Measurements from ENCODE around the gene YIPF4.
"Not testable (repeated sequence)": the region's sequence is repeated elsewhere in the genome, so short reads cannot be mapped to it uniquely, and the experiment has no call there.

The YIPF4 gene

DNA sequence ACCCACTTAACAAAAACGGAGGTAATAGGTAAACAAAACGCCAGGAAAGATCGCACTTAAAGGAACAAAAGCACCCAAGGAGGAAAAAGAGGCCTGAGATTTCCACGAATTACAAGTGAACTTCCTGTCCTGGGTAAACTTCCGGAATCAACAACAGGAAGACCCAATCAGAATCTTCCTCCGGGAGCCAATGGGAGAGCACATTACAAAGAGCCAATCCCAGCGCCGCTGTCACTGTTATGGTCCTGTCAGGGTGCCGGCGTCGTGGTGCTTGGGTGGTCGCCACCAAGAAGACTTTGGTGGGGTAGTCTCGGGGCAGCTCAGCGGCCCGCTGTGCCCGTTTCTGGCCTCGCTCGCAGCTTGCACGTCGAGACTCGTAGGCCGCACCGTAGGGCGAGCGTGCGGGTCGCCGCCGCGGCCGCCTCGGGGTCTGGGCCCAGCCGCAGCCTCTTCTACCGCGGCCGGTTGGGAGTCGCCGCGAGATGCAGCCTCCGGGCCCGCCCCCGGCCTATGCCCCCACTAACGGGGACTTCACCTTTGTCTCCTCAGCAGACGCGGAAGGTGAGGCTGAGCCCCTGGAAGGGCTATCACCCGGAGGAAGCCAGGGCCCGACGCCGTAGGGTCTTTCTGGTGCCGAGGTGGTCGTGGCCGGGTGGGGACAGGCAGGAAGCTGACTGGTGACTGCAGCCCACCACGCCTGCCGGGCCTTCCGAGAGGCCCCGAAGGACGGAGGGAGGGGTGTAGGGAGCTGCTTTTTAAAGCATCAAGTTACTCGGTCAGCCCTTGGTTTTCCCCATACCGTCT is at the start of gene YIPF4:
YIPF4 (plus strand) TSS at position 231 of the 804 bp plus-strand sequence; CDS start at position 483, 252 bp downstream.
- FAIRE-seq: peak; percentile 82

DNA sequence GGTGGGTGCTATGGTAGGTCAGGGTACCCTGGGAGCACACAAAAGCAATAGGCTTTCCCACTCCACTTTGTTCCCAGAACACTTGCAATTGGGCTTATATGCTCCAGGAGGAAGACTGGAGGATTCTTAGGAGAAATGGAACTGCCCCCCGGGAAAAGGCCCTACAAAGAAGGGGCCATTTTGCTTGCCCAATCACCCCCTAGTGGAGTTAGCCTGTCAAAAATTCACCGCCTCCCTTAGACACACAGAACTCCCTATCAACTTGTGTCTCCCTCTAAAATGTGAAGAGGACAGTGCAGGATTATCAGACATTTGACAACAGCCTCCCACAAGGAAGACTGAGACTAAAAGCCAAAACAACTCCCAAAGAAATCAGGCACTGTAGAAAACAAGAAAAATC is 49.5 kb upstream of the YIPF4 start:
- no peak for FAIRE-seq

DNA sequence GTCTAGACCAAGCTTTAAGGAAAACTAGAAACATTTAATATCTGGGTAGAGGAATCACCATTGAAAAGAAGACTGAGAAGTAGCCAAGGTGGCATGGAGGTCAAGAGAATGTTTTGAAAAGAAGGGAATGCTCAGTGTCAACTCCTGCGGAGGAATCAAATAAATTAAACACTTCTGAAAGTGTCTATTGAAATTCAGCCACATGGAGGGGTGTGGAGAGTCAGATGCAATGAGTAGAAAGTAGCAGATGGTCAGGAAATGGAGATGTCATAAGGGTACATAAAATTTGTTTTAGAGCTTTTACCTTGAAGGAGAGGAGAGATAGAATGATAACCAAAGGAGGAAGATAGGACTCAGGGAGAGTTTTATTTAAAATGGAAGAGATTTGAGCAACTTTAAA is 48.1 kb upstream of the YIPF4 start:
- no peak for FAIRE-seq

DNA sequence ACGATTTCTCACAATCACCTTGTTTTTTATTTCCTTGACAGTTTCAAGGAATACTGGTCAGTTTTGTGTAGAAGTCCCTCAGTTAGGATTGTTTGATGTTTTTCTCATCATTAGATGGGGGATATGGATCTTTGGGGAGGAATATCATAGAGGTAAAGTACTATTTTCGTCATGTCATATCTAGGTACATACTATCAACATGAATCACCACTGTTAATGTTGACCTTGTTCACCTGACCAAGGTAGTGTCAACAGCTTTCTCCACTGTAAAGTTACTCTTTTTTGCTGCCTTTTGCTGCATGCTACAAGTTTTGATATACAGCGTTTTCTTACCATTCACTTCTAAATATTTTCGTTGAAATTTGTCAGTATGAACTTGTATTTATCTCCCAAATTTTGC is 45.7 kb upstream of the YIPF4 start:
- FAIRE-seq: no peak

DNA sequence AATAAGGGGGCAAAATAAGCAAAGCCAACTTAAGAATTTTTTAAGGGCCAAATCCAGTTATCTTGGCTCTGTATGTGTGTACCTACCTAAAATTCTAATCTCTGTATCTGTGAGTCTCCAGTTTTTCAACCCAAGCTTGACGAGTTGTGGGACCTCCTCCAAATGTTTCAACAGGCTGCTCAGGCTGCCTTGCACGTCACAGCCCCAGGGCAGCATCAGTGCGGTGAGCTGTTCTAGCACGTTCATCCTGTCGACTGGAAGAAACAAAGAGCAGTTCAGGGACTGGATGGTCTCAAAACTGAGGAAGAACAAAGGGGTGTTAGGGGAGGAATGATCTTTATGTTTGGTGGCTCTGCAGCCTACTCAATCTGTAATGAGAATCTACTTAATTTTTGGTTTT is 42.4 kb upstream of the YIPF4 start:
- no peak for FAIRE-seq

DNA sequence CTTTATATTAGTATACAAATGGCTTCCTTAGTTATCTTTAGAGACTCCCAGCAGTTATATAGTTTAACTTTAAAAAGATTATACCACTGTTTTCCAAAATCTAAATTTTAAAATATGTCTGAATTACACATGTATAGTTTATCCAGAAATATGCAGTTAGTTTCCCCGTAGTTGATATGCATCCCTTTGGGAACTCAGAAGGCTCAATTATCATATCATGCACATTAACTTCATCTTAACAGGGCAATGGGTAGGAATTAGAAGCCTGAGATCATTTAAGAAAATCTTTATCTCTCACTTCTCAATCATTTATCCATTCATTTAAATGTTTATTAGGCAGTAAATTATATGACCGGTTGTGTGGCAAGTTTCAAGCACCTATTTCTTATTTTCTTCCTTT is 40.2 kb upstream of the YIPF4 start:
- no peak for FAIRE-seq

DNA sequence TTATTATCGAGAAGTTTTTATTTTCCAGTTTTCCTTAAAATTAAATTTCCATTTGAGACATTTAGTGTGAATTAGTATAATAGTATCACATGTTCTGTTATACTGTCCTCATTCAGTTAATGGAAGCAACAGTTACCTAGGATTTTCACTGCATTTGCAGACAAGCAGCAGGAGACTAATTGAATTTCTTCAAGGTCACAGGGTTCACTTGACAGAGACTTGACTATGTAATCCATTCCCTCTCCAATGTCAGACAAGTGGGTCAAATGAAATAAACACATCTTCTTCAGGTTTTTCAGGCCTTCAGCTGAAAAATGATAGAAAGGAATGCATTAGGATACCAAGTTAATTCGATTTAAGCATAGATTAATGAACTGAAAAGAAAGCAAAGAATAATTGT is 39.7 kb upstream of the YIPF4 start:
- FAIRE-seq: no peak

DNA sequence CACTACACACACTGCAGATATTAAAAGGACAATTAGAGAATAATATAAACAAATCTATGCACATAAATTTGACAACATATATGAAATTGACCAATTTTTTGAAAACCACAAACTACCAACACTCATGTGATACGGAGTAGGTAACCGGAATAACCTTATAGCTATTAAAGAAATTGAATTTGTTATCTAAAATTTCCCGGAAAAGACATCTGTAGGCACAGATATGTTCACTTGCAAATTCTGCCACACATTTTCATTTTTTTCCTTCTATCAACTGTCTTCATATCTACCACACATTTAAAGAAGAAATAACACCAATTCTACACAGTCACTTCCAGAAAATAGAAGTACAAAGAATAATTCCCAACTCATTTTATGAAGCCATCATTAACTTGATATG is 35.4 kb upstream of the YIPF4 start:
- no peak for FAIRE-seq

DNA sequence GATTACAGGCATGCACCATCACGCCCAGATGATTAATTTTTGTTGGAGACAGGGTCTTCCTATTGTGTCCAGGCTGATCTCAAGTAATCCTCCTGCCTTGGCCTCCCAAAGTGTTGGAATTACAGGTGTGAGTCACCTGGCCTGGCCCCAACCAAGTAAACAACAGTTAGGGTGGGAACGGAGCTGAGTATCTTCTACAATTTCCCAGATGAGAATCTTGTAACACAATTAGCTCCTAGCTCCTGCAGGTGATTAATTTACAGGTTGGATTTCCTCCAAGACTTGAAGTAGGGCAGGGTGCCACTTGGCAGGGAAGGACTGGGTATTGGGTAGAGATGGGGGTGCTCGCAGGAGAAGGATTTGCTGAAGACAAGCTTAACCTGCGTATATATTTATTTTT is 30.8 kb upstream of the YIPF4 start:
- FAIRE-seq: no peak

DNA sequence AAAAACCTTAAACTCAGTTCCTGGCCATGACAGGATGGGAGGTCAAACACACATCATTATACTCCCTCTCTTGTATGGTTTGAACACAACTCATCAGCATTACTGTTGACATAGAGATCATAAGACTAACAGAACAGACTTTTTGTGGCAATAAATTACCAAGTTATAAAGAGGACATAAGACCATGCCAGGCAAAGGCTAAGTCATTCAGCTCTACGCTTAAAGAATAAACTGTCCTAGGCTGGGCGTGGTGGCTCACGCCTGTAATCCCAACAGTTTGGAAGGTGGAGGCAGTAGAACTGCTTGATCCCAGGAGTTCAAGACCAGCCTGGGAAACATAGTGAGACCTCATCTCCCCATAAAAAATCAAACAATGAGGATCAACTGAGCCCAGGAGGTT is 29.4 kb upstream of the YIPF4 start:
- FAIRE-seq: no peak

DNA sequence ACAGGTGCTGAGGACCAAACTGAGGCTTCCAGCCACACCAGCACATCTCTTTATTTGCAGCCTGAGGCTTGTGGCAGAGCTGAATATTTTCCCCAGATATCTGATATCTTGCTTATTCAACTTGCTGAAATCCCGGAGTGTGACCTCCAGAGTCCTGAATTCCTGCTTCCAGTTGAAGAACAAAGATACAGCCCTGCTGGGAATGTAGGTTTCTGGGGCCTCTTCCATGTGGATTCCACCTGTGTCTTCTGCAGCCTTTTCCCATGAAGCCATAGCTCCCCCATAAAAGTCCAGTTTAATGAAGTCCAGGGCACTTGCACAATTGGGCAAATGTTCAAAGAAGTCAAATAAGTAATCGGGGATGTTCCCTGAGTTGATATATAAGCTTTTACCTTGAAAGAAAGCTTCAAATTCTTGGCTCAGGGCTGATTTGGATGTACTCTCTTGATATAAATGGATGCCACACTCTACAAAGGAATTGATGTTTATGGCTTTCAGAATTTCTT is 27.9 kb upstream of the YIPF4 start:
- no peak for FAIRE-seq

DNA sequence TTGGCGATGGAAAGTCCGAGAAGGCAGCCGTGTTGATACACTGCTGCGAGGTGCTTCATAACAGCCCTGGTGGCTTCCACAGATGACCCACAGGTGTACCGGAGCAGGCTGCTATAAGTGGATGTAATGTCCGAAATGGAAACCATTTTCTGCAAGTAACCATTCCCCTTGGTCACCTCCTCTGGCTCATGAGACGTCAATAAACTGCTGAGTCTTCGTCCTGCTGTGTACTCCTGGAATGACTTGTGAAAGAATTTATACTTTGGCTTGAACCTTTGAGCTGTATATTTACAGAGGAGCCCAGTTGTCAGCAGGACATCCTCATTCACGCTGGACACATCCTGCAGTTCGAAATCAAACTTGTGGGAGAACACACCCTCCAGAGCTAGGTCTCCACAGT is 27.4 kb upstream of the YIPF4 start:
- no peak for FAIRE-seq

DNA sequence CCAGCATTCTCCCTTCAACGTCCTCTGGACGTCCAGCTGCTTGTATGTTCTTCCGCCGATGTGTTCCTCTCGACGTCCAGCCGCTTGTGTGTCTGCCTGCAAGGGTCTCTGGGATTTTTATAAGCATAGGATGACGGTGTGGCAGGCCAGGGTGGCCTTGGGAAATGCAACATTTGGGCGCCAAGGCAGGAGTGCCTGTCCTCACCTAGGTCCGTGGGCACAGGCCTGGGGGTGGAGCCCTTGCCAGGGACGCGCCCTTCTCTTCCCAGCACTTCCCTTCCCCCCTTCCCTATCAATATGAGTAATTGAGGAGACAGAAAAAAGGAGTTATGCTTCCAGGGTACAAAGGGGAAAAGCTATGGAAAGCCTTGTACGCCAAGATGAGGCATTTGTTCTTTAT is 19.5 kb upstream of the YIPF4 start:
- FAIRE-seq: no peak

DNA sequence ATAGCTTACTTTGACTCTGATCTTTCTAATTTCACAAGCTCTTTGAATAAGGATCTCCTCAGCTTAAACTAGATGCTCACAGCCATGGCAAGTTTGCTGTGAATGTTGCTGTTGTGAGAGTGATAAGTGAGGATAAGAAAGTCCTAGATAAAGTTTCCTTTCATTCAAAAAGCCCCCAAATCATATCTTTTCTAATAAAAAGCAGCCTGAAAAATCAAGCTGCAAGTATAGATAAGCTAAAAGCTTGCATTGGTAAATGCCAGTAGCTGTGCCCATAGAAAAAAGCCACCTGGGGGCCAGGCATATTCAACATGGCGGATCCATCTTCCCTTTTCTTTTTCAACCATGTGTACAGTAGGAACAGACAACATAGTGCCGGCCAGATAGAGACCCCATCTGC is 17.3 kb upstream of the YIPF4 start:
- no peak for FAIRE-seq

DNA sequence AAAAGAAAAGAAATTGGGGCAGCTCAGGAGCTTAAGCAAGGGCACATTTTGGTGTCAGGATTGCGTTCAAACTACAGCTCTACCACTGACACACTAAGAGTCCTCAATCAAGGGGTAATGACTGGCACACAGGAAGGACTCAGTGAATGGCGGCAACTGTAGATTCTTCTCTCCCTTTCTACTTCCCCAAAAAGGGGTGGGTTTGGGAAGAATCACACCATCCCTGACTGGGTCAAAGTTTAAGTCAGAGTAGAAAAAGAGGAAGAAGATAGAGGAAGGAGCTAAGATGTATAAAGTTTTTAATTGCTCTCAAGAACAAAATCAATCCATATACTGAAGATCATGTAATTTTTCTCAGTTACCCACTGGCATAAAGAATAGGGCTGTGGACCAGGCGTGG is 15.6 kb upstream of the YIPF4 start:
- no peak for FAIRE-seq

DNA sequence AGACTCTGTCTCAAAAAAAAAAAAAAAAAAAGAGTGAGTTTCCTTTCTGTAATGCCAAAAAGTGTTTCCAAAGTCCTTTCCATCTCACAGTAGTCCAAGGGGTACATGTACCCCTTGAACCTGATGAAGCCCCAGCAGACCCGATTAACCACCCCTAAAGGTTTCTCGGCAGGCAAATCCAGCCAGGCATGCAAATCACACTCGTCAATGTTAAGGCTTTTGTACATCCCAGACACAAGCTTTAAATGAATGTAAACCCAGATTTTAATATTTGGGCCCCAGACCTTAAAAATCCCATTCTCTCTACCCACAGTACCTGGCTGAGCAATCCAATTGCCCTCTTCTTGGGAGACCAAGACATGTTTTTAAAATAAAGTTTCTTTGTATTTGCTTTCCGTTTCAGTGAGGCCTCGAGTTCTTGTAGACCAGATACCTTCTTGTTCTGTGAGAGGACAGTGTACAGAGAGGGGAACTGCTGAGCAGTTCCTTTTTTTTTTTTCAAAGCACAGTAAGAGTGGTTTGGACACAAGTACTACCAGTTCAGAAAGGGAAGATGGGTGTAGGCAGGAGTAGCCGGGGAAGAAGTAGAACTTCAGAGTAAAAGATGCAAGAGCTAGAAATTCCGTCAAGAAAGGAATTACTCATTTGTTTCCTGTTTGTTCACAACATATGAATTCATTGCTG is 13.1 kb upstream of the YIPF4 start, which contains the start of gene NLRC4:
NLRC4 (minus strand) TSS at position 465 of the 684 bp plus-strand sequence. CDS start 8,111 bp downstream, outside the sequence.
- FAIRE-seq: no peak

DNA sequence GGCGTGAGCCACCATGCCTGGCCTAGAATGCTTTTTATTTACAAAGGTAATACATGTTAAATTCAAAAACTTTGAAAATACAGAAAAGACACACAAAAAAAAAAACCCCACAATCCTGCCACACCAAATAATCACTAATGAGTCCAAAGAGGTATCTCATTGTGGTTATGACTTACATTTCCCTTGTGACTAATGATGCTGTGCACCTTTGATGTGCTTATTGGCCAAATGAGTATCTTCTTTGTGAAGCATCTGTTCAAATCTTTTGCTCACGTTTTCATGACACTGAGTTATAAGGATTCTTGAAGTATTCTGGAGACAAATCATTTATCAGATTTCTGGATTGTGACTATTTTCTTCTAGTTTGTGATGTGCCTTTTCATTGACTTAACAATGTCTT is 6.6 kb upstream of the YIPF4 start:
- FAIRE-seq: no peak

DNA sequence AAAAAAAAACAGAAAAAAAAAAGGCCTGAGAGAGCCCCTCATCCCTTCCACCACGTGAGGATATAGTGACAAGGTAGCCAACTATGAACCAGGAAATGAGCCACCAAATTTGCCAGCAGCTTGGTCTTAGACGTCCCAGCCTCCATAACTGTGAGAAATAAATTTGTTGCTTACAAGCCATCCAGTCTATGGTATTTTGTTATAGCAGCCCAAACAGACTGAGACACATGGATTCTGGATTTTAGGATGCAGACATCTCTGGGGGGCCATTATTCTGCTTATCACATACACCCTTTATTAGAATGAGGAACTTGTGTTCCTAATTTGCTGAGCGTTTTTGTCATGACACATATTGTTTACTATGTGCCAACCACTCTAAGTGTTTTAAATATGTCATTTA is 5.4 kb upstream of the YIPF4 start:
- FAIRE-seq: no peak

DNA sequence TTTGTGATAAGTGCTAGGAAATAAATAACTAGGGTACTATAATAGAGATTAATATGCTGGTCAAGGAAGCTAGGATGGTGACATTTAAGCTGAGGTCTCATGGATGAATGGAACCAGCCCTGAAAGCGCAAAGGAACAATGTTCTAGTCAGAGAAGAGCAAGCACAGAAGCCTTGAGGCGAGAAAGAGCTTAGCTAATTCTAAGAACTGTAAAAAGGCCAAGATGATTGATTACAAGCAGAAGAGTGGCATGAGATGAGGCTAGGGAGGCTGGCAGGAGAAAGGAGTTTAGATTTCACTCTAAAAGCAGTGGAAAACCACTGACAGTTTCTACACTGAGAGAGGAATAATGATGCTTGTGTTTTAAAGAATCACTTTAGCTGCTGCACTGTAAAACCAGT is 3.4 kb upstream of the YIPF4 start:
- FAIRE-seq: no peak

DNA sequence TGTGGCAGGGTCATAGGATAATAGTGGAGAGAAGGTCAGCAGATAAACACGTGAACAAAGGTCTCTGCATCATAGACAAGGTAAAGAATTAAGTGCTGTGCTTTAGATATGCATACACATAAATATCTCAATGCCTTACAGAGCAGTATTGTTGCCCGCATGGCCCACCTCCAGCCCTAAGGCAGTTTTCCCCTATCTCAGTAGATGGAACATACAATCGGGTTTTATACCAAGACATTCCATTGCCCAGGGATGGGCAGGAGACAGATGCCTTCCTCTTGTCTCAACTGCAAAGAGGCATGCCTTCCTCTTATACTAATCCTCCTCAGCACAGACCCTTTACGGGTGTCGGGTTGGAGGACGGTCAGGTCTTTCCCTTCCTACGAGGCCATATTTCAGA is 1.9 kb upstream of the YIPF4 start:
- FAIRE-seq: not testable (repeated sequence)

DNA sequence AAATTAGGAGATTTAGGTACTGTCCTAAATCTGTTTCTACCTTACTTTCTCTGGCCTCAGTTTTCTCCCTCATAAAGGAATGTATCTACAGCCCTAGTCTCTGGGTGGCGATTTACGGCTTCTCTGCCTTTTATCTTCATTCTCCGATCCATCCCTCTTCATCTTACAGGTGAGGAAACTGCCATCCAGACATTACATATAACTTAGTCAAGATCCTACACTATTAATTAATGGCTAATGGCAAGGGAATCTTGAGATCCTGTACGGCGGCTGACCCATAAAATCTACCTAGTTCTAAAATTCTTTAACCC is 386 bp upstream of the YIPF4 start:
- no peak for FAIRE-seq

DNA sequence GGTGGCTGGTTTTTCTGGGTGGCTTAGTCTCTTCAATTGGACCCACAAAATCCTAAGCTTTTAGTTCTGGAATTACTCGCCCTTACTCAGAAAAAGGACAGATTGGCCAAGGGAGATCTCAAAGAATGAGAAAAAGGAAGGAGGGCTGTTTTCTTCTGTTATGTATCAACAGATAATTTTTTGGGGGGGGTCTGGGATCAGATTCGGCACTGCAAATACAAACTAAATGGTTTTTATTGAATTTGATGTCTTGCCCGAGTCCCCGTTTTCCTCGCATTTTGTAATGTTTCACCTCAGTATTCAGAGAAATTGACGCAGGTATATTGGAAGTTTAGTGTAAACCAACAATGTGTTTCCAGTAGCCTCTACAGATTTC is 762 bp downstream of the YIPF4 start:
- no peak for FAIRE-seq

DNA sequence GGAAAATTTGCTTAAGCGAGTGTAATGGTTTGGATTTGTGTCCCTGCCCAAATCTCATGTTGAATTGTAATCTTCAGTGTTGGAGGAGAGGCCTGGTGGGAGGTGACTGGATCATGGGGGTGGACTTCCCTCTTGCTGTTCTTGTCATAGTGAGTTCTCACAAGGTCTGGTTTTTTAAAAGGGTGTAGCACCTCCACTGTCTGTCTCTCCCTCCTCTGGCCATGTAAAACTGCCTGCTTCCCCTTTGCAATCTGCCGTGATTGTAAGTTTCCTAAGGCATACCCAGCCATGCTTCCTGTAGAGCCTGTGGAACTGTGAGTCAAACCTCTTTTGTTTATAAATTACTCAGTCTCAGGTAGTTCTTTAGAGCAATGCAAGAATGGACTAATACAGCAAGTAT is 6.6 kb downstream of the YIPF4 start:
- no peak for FAIRE-seq

DNA sequence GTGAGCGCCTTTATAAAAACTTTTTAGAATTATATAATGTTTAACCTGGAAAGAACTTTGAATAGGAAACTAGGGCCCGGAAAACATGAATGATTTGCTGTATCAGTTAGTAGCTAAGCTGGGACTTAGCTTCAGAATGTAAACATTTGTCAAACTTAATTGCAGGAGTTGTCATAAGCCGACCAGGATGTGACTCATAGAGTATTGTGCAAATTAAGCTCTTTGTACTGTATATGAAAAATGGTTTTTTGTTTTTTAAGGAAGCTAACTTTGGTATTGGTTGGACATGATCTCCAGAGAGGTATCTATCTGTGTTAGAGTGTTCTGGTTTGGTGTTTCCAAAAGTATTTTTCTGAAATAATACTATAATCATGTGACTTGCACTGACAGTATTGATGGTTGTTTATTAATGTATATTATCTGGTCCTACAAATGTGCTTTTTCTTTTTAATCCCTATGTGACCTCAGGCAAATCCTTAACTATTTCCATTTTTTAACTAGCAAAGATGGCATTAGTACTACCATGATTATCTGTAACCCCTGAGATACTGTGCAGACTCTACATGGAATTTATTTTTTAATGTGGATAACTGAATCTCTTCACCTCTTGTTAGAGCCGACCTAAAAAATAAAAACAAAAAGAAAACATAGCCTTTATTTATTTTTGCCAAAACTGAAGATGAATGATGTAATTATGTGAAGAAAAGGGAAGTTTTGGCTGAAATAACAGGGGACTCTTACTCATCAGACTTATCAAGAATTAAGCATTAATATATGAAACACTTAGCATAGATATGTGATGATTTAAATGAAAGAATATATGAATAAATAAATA is 11.7 kb downstream of the YIPF4 start:
- no peak for FAIRE-seq
